ENCODE data around the gene CYP4F22. TPM values are rescaled to one million over a fixed set of nuclear protein-coding genes. Genes with fewer than 3 reads are reported as not detected.

Gene CYP4F22
- total RNA-seq, 1 donor from 2014 or later: 0.24 TPM

GRCh38 chr19:15487038-15487437 is 21.3 kb upstream of the CYP4F22 start:
- H3K9me3 ChIP-seq: no peaks in the 10 kb centered on the region
- H3K27me3 ChIP-seq (ENCODE audit: low read depth): no peaks in the 10 kb centered on the region
- intact Hi-C loops (cut with DNase I): no loop called here
- no peak overlapping the region for H3K27ac ChIP-seq
- no peak for DNase-seq
- no peak overlapping the region for H3K4me3 ChIP-seq
- ATAC-seq: no peak
- TF ChIP-seq CTCF (IDR thresholded peaks at IDR 0.05): no peak
- no peaks in the 10 kb centered on the region for H3K4me1 ChIP-seq
- no peaks in the 10 kb centered on the region for H3K36me3 ChIP-seq

- TF ChIP-seq CTCF (IDR thresholded peaks at IDR 0.05): no peak
- Histone ChIP-seq H3K27me3 (ENCODE audit: low read depth) (no peaks in the 10 kb centered on the region), H3K4me3 (no peak overlapping the region), H3K4me1 (no peaks in the 10 kb centered on the region), H3K9me3 (no peaks in the 10 kb centered on the region), H3K36me3 (no peaks in the 10 kb centered on the region), H3K27ac (no peak overlapping the region)
- intact Hi-C loops (cut with DNase I): no loop called here
- ATAC-seq (no peak), DNase-seq (no peak)
Measured at GRCh38 chr19:15488489-15489226, 19.7 kb upstream of the CYP4F22 start.

- Histone ChIP-seq H3K9me3 (no peaks in the 10 kb centered on the region), H3K4me1 (no peaks in the 10 kb centered on the region), H3K27me3 (ENCODE audit: low read depth) (no peaks in the 10 kb centered on the region), H3K36me3 (no peaks in the 10 kb centered on the region), H3K27ac (no peak overlapping the region), H3K4me3 (no peak overlapping the region)
- TF ChIP-seq CTCF (IDR thresholded peaks at IDR 0.05): no peak
- intact Hi-C loops (cut with DNase I): no loop called here
- DNase-seq (no peak), ATAC-seq (no peak)
Measured at GRCh38 chr19:15495151-15495550, 13.2 kb upstream of the CYP4F22 start.

DNA sequence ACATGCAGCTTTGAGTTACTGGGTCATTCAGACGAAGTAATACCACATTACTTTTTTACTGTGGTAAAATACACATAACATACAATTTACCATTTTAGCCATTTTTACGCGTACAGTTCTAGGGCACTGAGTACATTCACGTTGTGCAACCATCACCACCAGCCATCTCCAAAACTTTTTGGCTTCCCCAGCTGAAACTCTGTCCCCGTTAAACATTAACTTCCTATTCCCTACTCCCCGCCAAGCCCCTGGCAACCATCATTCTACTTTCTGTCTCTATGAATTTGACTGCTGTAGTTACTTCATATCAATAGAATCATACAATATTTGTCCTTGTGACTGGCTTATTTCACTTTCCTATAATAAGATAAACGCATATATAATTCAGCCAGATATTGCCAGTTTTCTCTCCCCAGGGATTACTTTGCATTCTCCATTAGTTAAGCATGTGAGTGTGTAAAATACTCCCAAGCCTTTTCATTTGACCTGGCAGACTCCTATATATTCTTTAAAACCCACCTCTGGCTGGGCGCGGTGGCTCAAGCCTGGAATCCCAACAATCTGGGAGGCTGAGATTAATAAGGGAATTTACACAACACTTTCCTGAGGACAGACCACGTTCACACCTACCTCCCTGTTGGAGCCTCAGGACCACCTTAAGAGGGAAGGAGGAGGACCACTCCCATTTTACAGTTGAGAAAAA is 10.0 kb upstream of the CYP4F22 start:
- ATAC-seq (no peak), DNase-seq (no peak)
- H3K36me3 ChIP-seq: no peaks in the 10 kb centered on the region
- no peaks in the 10 kb centered on the region for H3K27me3 ChIP-seq (ENCODE audit: low read depth)
- no peaks in the 10 kb centered on the region for H3K4me1 ChIP-seq
- no peak overlapping the region for H3K27ac ChIP-seq
- TF ChIP-seq CTCF (IDR thresholded peaks at IDR 0.05): no peak
- intact Hi-C loops (cut with DNase I): no loop called here
- no peaks in the 10 kb centered on the region for H3K9me3 ChIP-seq
- no peak overlapping the region for H3K4me3 ChIP-seq

DNA sequence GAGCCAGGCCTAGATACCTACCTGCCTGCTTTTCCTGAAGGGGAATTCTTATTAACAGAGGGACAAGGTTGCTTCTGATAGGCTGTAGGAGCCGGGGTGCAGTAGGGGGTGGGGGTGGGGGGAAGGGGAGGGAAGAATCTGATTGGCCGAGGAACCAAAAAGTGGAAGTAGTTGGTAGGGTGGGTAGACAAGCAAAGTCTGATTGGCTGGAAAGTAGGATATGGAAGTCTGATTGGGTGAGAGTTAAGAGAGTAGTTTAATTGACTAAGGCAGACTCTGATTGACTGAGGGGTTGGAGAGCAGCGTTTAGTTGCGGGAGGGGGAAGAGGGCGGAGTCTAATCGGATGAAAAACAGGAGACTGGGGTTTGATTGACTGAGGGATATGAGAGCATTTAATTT is 9.4 kb upstream of the CYP4F22 start:
- no peaks in the 10 kb centered on the region for H3K27me3 ChIP-seq (ENCODE audit: low read depth)
- no peak for DNase-seq
- no peak overlapping the region for H3K4me3 ChIP-seq
- intact Hi-C loops (cut with DNase I): no loop called here
- no peak overlapping the region for H3K27ac ChIP-seq
- H3K36me3 ChIP-seq: no peaks in the 10 kb centered on the region
- ATAC-seq: no peak
- H3K4me1 ChIP-seq: no peaks in the 10 kb centered on the region
- no peak for TF ChIP-seq CTCF (IDR thresholded peaks at IDR 0.05)
- no peaks in the 10 kb centered on the region for H3K9me3 ChIP-seq
